Measurements from ENCODE around the gene WWOX. TPM values are rescaled to one million over a fixed set of nuclear protein-coding genes. Genes with fewer than 3 reads are reported as not detected.

WWOX gene
- total RNA-seq, 1 experiment from 2014 or later = 79.9 TPM

DNA sequence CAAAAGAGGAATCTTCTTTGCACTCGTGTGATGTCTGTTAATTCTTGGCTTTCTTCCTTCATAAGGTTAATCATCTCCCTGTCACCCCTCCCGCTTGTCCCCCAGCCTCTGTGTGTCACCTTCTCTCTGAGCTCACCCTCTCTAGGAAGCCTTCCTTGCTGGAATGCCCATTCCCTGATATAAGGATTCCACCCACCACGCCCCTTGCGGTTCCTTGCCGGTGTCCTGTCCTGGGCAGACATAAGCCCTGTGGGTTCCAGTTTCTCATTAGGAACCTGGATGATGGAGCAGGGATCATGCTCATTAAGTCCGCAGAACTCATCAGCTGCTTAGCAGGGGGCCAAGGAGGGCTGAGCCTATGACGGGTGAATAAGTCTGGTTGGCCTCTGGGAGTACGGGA, 941.8 kb downstream of the WWOX start:
- Histone ChIP-seq H3K27me3 (replicated peaks; ENCODE audit: insufficient read depth, low read depth, low read length, poor library complexity) (no peaks in the 10 kb centered on the region), H3K27ac (ENCODE audit: low read depth, low read length, poor library complexity, severe bottlenecking) (no peak overlapping the region), H3K36me3 (ENCODE audit: insufficient read depth, low read length, poor library complexity, severe bottlenecking) (no peaks in the 10 kb centered on the region), H3K4me3 (ENCODE audit: low read depth, low read length, poor library complexity, severe bottlenecking) (no peak overlapping the region), H3K4me1 (ENCODE audit: insufficient read depth, low read length, poor library complexity, severe bottlenecking) (no peaks in the 10 kb centered on the region), H3K9me3 (ENCODE audit: low read depth, low read length, poor library complexity, severe bottlenecking) (no peaks in the 10 kb centered on the region)
- no peak for DNase-seq (ENCODE audit: low spot score)
- BruUV-seq (replicated peaks) = no TSS peak
- TF ChIP-seq, protein P1, sequence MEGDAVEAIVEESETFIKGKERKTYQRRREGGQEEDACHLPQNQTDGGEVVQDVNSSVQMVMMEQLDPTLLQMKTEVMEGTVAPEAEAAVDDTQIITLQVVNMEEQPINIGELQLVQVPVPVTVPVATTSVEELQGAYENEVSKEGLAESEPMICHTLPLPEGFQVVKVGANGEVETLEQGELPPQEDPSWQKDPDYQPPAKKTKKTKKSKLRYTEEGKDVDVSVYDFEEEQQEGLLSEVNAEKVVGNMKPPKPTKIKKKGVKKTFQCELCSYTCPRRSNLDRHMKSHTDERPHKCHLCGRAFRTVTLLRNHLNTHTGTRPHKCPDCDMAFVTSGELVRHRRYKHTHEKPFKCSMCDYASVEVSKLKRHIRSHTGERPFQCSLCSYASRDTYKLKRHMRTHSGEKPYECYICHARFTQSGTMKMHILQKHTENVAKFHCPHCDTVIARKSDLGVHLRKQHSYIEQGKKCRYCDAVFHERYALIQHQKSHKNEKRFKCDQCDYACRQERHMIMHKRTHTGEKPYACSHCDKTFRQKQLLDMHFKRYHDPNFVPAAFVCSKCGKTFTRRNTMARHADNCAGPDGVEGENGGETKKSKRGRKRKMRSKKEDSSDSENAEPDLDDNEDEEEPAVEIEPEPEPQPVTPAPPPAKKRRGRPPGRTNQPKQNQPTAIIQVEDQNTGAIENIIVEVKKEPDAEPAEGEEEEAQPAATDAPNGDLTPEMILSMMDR (conservative IDR thresholded peaks at IDR 0.05; ENCODE audit: low read depth, low read length) = no peak
- no peak for TF ChIP-seq EZH2 (IDR thresholded peaks at IDR 0.05; ENCODE audit: borderline replicate concordance, low read depth, low read length, poor library complexity, severe bottlenecking)
- intact Hi-C loops (cut with micrococcal nuclease; ENCODE audit: unreplicated experiment) = no loop called here
- CTCF ChIA-PET = no interaction called here
- POLR2A ChIA-PET (ENCODE audit: low non-redundant PET) = no interaction called here

DNA sequence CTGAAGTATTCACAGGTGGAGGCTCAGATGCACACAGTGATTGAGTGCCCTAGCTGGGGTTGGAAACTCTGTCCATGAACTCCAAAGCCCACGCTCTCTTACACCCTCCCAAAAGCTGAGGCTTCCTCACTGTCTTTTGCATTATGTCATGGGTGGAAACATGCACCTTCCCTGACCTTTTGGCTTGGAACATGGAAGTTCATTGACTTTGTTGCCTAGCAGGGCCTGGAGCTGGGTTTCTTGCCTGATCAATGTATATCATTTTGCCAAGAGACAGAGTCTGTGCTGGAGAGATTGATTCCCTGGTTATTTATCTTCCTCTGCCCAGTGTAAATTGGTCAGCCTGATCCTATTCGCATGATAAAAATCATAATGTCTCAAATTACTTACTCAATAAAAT, 942.7 kb downstream of the WWOX start:
- ChIA-PET POLR2A (ENCODE audit: low non-redundant PET) (no interaction called here), CTCF (no interaction called here)
- Histone ChIP-seq H3K27ac (ENCODE audit: low read depth, low read length, poor library complexity, severe bottlenecking) (no peak overlapping the region), H3K4me1 (ENCODE audit: insufficient read depth, low read length, poor library complexity, severe bottlenecking) (no peaks in the 10 kb centered on the region), H3K27me3 (replicated peaks; ENCODE audit: insufficient read depth, low read depth, low read length, poor library complexity) (no peaks in the 10 kb centered on the region), H3K4me3 (ENCODE audit: low read depth, low read length, poor library complexity, severe bottlenecking) (no peak overlapping the region), H3K9me3 (ENCODE audit: low read depth, low read length, poor library complexity, severe bottlenecking) (no peaks in the 10 kb centered on the region), H3K36me3 (ENCODE audit: insufficient read depth, low read length, poor library complexity, severe bottlenecking) (no peaks in the 10 kb centered on the region)
- no TSS peak for BruUV-seq (replicated peaks)
- no peak for TF ChIP-seq EZH2 (IDR thresholded peaks at IDR 0.05; ENCODE audit: borderline replicate concordance, low read depth, low read length, poor library complexity, severe bottlenecking)
- no peak for DNase-seq (ENCODE audit: low spot score)
- intact Hi-C loops (cut with micrococcal nuclease; ENCODE audit: unreplicated experiment) = no loop called here

GRCh38 chr16:79042886-79043285, 943.4 kb downstream of the WWOX start:
- intact Hi-C loops (cut with micrococcal nuclease; ENCODE audit: unreplicated experiment) = no loop called here

GRCh38 chr16:79045191-79045590, 945.7 kb downstream of the WWOX start:
- ChIA-PET POLR2A (ENCODE audit: low non-redundant PET) (no interaction called here), CTCF (no interaction called here)
- Histone ChIP-seq H3K9me3 (ENCODE audit: low read depth, low read length, poor library complexity, severe bottlenecking) (peaks cover 5% of the 10 kb centered on the region), H3K4me1 (ENCODE audit: insufficient read depth, low read length, poor library complexity, severe bottlenecking) (no peaks in the 10 kb centered on the region), H3K4me3 (ENCODE audit: low read depth, low read length, poor library complexity, severe bottlenecking) (no peak overlapping the region), H3K27me3 (replicated peaks; ENCODE audit: insufficient read depth, low read depth, low read length, poor library complexity) (no peaks in the 10 kb centered on the region), H3K27ac (ENCODE audit: low read depth, low read length, poor library complexity, severe bottlenecking) (no peak overlapping the region), H3K36me3 (ENCODE audit: insufficient read depth, low read length, poor library complexity, severe bottlenecking) (no peaks in the 10 kb centered on the region)
- no TSS peak for BruUV-seq (replicated peaks)
- TF ChIP-seq, protein P1 (conservative IDR thresholded peaks at IDR 0.05; ENCODE audit: low read depth, low read length) = no peak
- TF ChIP-seq EZH2 (IDR thresholded peaks at IDR 0.05; ENCODE audit: borderline replicate concordance, low read depth, low read length, poor library complexity, severe bottlenecking) = no peak
- no peak for DNase-seq (ENCODE audit: low spot score)
- intact Hi-C loops (cut with micrococcal nuclease; ENCODE audit: unreplicated experiment) = no loop called here

More at GRCh38 chr16:79042886-79043285, 943.4 kb downstream of the WWOX start:
- POLR2A ChIA-PET (ENCODE audit: low non-redundant PET) = interaction anchor here (0.6 kb wide), 1 partner anchor 22 kb away, joined by 3 read pairs; no protein-coding TSS in a partner anchor
- no peak for DNase-seq (ENCODE audit: low spot score)
- CTCF ChIA-PET = no interaction called here
- peaks cover 5% of the 10 kb centered on the region for H3K9me3 ChIP-seq (ENCODE audit: low read depth, low read length, poor library complexity, severe bottlenecking)
- no peak overlapping the region for H3K4me3 ChIP-seq (ENCODE audit: low read depth, low read length, poor library complexity, severe bottlenecking)
- H3K4me1 ChIP-seq (ENCODE audit: insufficient read depth, low read length, poor library complexity, severe bottlenecking) = no peaks in the 10 kb centered on the region
- no peak overlapping the region for H3K27ac ChIP-seq (ENCODE audit: low read depth, low read length, poor library complexity, severe bottlenecking)
- no peaks in the 10 kb centered on the region for H3K27me3 ChIP-seq (replicated peaks; ENCODE audit: insufficient read depth, low read depth, low read length, poor library complexity)
- BruUV-seq (replicated peaks) = no TSS peak
- H3K36me3 ChIP-seq (ENCODE audit: insufficient read depth, low read length, poor library complexity, severe bottlenecking) = no peaks in the 10 kb centered on the region
- TF ChIP-seq, protein P1 (conservative IDR thresholded peaks at IDR 0.05; ENCODE audit: low read depth, low read length) = no peak
- no peak for TF ChIP-seq EZH2 (IDR thresholded peaks at IDR 0.05; ENCODE audit: borderline replicate concordance, low read depth, low read length, poor library complexity, severe bottlenecking)

Measured in A673 (cell line).